ENCODE measurements around the gene SELENOH.
A peak's percentile ranks its signal among the peaks of the same experiment; 100 is the strongest.

The SELENOH gene

DNA sequence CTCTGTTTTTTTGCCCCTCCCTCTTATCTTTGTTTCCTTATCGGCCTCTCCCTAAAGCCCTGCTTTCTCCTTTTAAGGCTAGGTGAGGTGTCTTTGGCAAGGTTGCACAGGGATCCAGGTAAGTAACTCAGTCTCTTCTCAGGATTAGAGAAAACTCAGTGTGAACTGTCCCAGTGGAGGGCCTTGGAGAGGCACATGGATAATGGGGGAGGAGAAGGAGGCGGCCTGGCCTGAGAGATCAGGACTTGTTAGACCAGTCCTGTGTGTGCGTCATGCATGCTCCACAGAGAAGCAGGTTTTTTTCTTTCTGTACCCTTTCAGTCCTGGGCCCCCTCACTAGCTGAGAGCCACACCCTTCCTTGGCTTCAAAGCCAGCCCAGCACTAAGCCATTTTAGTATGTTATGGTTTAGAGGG, 40.2 kb downstream of the SELENOH start:
- no peak for DNase-seq (ENCODE audit: low read depth)

DNA sequence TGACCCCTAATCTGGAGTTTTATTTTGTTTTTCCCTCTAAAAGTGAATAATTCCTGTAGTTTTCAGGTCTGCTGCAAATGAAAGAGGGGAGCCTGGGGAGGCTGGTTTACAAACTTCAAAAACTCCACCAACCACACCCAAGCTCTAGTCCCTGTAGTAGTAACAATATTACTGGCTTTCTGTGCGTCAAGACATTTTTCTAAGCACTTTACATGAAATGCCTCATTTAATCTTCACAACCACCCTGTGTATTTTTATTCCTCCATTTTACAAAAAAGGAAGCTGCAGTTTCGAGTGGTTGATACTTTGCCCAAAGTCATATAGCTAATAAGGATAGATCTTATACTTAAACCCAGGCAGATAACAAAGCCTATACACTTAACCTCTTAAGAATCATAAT, 43.8 kb downstream of the SELENOH start:
- DNase-seq (ENCODE audit: low read depth): no peak

DNA sequence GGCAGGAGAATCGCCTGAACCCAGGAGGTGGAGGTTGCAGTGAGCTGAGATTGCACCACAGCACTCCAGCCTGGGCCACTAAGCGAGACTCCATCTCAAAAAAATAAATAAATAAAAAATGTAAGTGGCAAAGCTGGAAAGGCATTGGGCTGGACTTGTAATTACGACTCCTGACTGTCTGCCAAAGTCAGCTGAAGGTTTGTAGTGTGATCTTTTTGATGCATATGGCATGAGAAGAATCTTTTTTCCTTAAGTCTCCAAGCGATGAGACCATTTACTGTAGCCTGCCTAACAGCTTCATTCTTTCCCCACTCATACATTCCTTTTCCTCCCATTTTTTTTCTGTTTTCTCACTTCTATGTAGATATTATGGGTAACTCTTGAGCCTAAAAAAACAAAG, 45.1 kb downstream of the SELENOH start:
- DNase-seq (ENCODE audit: low read depth): no peak

GRCh38 chr11:57787006-57787604, 45.8 kb downstream of the SELENOH start:
- DNase-seq (ENCODE audit: low read depth): no peak

- DNase-seq (ENCODE audit: low read depth): no peak
Observed at GRCh38 chr11:57787920-57788702, 46.8 kb downstream of the SELENOH start.

- DNase-seq (ENCODE audit: low read depth): no peak
Observed at GRCh38 chr11:57788703-57789088, 47.4 kb downstream of the SELENOH start.

- DNase-seq (ENCODE audit: low read depth): no peak
Observed at GRCh38 chr11:57791321-57792059, 50.2 kb downstream of the SELENOH start.

- DNase-seq (ENCODE audit: low read depth): peak; percentile 65
Observed at GRCh38 chr11:57792060-57792541, 50.8 kb downstream of the SELENOH start.

DNA sequence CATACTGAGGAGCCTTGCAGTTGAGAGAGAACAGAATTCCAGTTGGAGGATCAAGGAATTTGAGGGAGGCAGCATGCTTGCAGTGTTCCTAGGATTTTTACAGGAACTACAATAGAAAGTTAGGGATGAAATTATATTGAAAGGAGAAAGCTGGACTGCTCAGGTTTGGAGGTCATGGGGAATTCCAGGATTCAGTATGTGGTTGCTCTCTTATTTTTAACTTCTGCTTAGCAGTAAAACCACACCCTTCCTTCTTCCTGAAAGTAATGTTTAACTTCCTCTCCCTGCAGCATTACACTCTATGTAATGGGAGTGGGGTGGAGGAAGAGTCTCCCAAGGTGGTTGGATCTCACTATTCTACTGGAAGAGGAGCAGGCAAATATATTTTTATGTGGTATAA, 51.6 kb downstream of the SELENOH start:
- DNase-seq (ENCODE audit: low read depth): no peak
